Small intestine (tissue), 7 donors: ENCODE measurements around the gene C14orf180. TPM values are rescaled to one million over a fixed set of nuclear protein-coding genes. Genes with fewer than 3 reads are reported as not detected.

Source experiments
- DNase-seq, 2 donors: peaks; one replicate each; pipeline versions ENCODE4 v3.0.0 to v3.0.0-alpha.2; 2013
- FAIRE-seq: peaks from 2 replicates; lab custom pipeline; 2012; peaks lifted over from hg19 to GRCh38; lab: Jason Lieb, UNC
- H3K27ac ChIP-seq, 3 donors: one replicate each; pipeline ENCODE4 v1.5.1; 2013; ENCODE audit warnings: low read length in 2 of 3, mild to moderate bottlenecking in 2 of 3, control low read depth in 1 of 3, inconsistent platforms in 1 of 3, low read depth in 1 of 3, moderate library complexity in 1 of 3
- H3K27me3 ChIP-seq, 3 donors: one replicate each; pipeline ENCODE4 v1.6.1; 2013; ENCODE audit warnings: low read length in 3 of 3, inconsistent platforms in 1 of 3; ENCODE audit not compliant: control insufficient read depth in 3 of 3, insufficient read depth in 3 of 3
- H3K36me3 ChIP-seq, 3 donors: one replicate each; pipeline ENCODE4 v1.6.1; 2013; ENCODE audit warnings: low read length in 3 of 3, inconsistent platforms in 1 of 3, low read depth in 1 of 3, mild to moderate bottlenecking in 1 of 3, moderate library complexity in 1 of 3; ENCODE audit not compliant: control insufficient read depth in 3 of 3, insufficient read depth in 2 of 3
- H3K4me1 ChIP-seq, 3 donors: one replicate each; pipeline ENCODE4 v1.6.1; 2013; ENCODE audit warnings: low read length in 2 of 3, inconsistent platforms in 1 of 3, low read depth in 1 of 3, mild to moderate bottlenecking in 1 of 3, moderate library complexity in 1 of 3; ENCODE audit not compliant: control insufficient read depth in 3 of 3, insufficient read depth in 2 of 3
- H3K4me3 ChIP-seq, 3 donors: one replicate each; pipeline ENCODE4 v1.5.1; 2013; ENCODE audit warnings: low read length in 3 of 3, control low read depth in 1 of 3, inconsistent platforms in 1 of 3, low read depth in 1 of 3, mild to moderate bottlenecking in 1 of 3, moderate library complexity in 1 of 3
- H3K9me3 ChIP-seq, 2 donors: one replicate each; pipeline ENCODE4 v1.6.1; 2013; ENCODE audit warnings: low read depth in 1 of 2, low read length in 1 of 2; ENCODE audit not compliant: control insufficient read depth in 2 of 2, insufficient read depth in 1 of 2
- WGBS, 3 donors: extraction: QIAGEN DNeasy Blood & Tissue Kit; methylation state at CpG; one replicate each; pipeline ENCODE4 v1.1.7; 2013; 5-methylcytosine and 5-hydroxymethylcytosine counted together
- polyA plus RNA-seq, 4 donors: library from polyadenylated mRNA; stranded (reverse) in 3 of 4; unstranded in 1 of 4; fragments of 200-250 nt in 3 of 4; fragments of 120-200 nt in 1 of 4; gene quantifications; one replicate each; pipeline versions ENCODE4 v1.2.1 to v1.2.3, GENCODE V29; 2013
- donor health status: healthy with polysubstance abuse.
- donor health status: control.
- donor health status: control.
- donor health status: Bipolar disorder and iron deficiency.
- donor health status: healthy.

Gene C14orf180
- polyA plus RNA-seq, 4 donors: 0.04 to 2.3 TPM; not detected in 2

- peaks cover 8 to 19% (median 10%) of the 10 kb centered on the region in 3 donors for H3K27me3 ChIP-seq
- no peaks in the 10 kb centered on the region for H3K36me3 ChIP-seq
- no peak overlapping the region for H3K4me3 ChIP-seq
- 41 to 52% (median 44%) methylated on average over 14 of the region's 14 CpGs for WGBS, 3 donors
- no peak overlapping the region for H3K27ac ChIP-seq
- H3K9me3 ChIP-seq: no peaks in the 10 kb centered on the region
- H3K4me1 ChIP-seq: peaks cover 0 to 6% (median 0%) of the 10 kb centered on the region in 3 donors
- no peak for DNase-seq
- FAIRE-seq: no peak
Observed at GRCh38 chr14:104600141-104600643, 20.6 kb downstream of the C14orf180 start.

DNA sequence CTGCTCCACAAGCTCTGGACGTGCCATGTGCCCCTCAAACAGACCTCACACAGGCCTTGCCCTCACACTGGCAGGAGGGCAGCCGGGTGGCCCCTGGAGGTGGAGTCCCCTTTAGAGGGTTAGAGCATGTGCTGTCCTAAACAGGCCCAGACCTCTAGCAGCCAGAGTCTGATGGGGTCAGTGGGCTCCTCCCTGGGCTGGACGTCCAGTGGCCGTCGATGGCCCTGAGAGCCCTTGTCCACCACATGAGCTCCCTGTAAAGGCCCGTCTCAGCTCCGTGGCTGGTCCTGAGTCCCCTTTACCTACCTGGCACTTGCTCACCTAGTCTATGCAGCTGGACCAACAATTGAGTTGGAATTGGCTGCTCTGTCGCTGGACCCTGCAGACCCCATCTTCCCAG, 21.2 kb downstream of the C14orf180 start:
- Histone ChIP-seq H3K27me3 (peaks cover 8 to 21% (median 10%) of the 10 kb centered on the region in 3 donors), H3K27ac (no peak overlapping the region), H3K4me3 (no peak overlapping the region), H3K36me3 (no peaks in the 10 kb centered on the region), H3K9me3 (no peaks in the 10 kb centered on the region), H3K4me1 (peaks cover 0 to 6% (median 0%) of the 10 kb centered on the region in 3 donors)
- FAIRE-seq (no peak), DNase-seq (no peak)
- 70 to 84% (median 83%) methylated on average over 8 of the region's 8 CpGs for WGBS, 3 donors

- peaks cover 8 to 25% (median 12%) of the 10 kb centered on the region in 3 donors for H3K27me3 ChIP-seq
- no peak overlapping the region for H3K4me3 ChIP-seq
- peaks cover 0 to 6% (median 0%) of the 10 kb centered on the region in 3 donors for H3K4me1 ChIP-seq
- H3K9me3 ChIP-seq: no peaks in the 10 kb centered on the region
- 44 to 59% (median 55%) methylated on average over 8 to 9 of the region's 9 CpGs for WGBS, 3 donors
- DNase-seq: no peak
- no peak for FAIRE-seq
- no peak overlapping the region for H3K27ac ChIP-seq
- no peaks in the 10 kb centered on the region for H3K36me3 ChIP-seq
Observed at GRCh38 chr14:104601786-104602185, 22.2 kb downstream of the C14orf180 start.

DNA sequence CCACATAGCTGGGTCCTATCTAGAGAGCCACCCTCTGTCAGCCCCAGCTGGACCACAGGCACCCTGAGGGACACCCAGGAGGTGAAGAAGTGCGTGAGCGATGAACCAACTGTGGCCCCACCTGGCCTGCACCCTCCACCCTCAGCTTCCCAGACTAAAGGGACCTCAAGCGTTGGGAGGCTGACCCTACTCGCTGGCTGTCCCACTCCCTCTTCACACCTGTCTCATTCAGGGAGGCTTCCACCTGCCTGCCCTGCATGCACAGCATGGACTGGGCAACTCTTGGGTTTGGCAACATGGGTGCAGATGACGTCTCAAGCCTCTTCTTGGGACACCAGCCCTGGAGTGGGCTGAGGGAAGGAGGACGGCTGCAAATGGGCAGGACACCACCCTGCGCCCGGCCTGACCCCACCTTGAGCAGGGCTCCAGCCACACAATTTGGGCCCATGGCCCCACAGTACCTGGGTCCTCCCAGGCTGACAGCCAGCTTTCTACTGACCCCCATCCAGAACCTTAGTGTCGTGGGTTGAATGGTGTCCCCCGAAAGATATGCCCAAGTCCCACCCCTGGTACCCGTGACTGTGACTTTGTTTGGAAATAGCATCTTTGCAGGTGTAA, 22.9 kb downstream of the C14orf180 start:
- H3K27ac ChIP-seq: no peak overlapping the region
- FAIRE-seq (no peak), DNase-seq (no peak)
- peaks cover 0 to 6% (median 0%) of the 10 kb centered on the region in 3 donors for H3K4me1 ChIP-seq
- no peaks in the 10 kb centered on the region for H3K36me3 ChIP-seq
- H3K4me3 ChIP-seq: no peak overlapping the region
- H3K27me3 ChIP-seq: peaks cover 8 to 25% (median 12%) of the 10 kb centered on the region in 3 donors
- no peaks in the 10 kb centered on the region for H3K9me3 ChIP-seq
- 86 to 90% (median 88%) methylated on average over 11 of the region's 11 CpGs for WGBS, 3 donors

GRCh38 chr14:104602933-104603325, 23.4 kb downstream of the C14orf180 start:
- 86 to 94% (median 89%) methylated on average over 7 of the region's 7 CpGs for WGBS, 3 donors
- Histone ChIP-seq H3K9me3 (no peaks in the 10 kb centered on the region), H3K4me3 (no peak overlapping the region), H3K4me1 (peaks cover 0 to 6% (median 0%) of the 10 kb centered on the region in 3 donors), H3K27ac (no peak overlapping the region), H3K27me3 (peaks cover 8 to 25% (median 12%) of the 10 kb centered on the region in 3 donors), H3K36me3 (no peaks in the 10 kb centered on the region)
- FAIRE-seq: no peak
- no peak for DNase-seq

- Histone ChIP-seq H3K36me3 (no peaks in the 10 kb centered on the region), H3K4me1 (peaks cover 0 to 6% (median 0%) of the 10 kb centered on the region in 3 donors), H3K9me3 (no peaks in the 10 kb centered on the region), H3K4me3 (no peak overlapping the region), H3K27me3 (peaks cover 8 to 27% (median 10%) of the 10 kb centered on the region in 3 donors), H3K27ac (no peak overlapping the region)
- DNase-seq (no peak), FAIRE-seq (no peak)
- WGBS, 3 donors: 20 to 23% (median 22%) methylated on average over 30 to 32 of the region's 32 CpGs
Observed at GRCh38 chr14:104603711-104604401, 24.3 kb downstream of the C14orf180 start.

DNA sequence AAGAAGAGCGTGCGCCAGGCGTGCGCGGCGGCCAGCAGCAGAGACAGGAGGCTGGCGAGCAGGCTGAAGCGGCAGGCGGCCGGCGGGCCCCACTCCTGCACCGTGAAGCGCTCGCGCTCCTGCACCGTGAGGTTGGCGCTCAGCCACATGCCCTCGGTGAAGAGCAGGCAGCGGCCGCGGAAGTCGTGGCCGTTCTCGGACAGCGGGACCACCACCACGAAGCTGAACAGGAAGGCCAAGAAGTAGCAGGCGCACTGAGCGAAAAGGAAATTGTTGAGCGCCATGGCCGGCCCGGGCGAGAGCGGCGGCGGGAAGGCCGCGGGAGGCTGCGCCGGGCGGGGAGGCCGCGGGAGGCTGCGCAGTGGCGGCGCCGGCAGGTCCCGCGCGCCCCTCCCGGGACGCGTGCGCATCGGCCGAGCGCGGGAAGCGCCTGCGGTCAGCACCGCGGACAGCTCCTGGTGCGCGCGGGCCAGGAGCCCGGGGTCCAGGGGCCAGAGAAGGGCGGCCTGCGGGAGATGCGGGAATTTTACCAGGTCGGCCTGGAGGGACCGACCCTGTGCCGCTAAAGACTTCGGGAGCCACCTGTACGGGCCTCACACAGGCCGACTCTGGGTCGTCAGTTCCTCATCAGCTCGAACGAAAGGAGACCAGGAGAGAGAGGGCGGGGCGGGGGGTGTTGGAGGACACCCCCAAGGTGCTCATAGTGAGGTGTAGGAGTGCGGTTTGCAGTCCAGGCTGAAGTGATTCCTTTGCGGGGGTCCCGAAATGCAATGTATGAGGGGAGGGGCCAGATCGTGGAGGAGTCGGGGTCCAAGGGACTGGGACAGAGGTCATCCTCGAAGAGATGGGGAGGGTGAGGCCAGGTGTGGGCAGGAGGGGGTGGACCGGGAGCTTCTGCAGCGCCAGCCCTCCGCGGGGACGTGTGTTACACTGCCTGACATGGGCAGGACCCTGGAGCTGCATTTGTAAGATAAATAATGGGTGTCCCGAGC, 25.2 kb downstream of the C14orf180 start, which contains the start of gene TMEM179:
TSS of gene TMEM179 (minus strand) at position 315 of the 992 bp plus-strand sequence. CDS start at position 284, 31 bp downstream.
- Histone ChIP-seq H3K4me1 (peaks cover 0 to 6% (median 0%) of the 10 kb centered on the region in 3 donors), H3K4me3 (peak within 1 kb of the TSS in 1 of 3 donors; percentile 24), H3K36me3 (no peaks in the 10 kb centered on the region), H3K27ac (no peak within 1 kb of the TSS), H3K9me3 (no peaks in the 10 kb centered on the region), H3K27me3 (peaks cover 8 to 32% (median 10%) of the 10 kb centered on the region in 3 donors)
- WGBS, 3 donors: 7 to 8% (median 8%) methylated on average over 88 to 91 of the region's 91 CpGs
- no peak for FAIRE-seq
- DNase-seq: peak in 1 of 2 donors; percentile 78
